NCI-H524 treated with DMSO at 0.1 percent for 48 hours (cell line): ENCODE measurements around the gene SPATS2.
A peak's percentile ranks its signal among the peaks of the same experiment; 100 is the strongest.

ENCODE experiments used
- DNase-seq: peaks from one replicate; lab custom pipeline; 2025; lab: John Stamatoyannopoulos, UW

The SPATS2 gene

GRCh38 chr12:49541140-49541861 is 174.0 kb downstream of the SPATS2 start:
- DNase-seq, result no peak

- DNase-seq, result no peak
Measured at GRCh38 chr12:49541911-49542505, 174.7 kb downstream of the SPATS2 start.

- DNase-seq, result no peak
Measured at GRCh38 chr12:49542592-49543160, 175.4 kb downstream of the SPATS2 start.

- DNase-seq, result no peak
Measured at GRCh38 chr12:49543221-49543913, 176.1 kb downstream of the SPATS2 start.

- no peak for DNase-seq
Measured at GRCh38 chr12:49543914-49544815, 176.9 kb downstream of the SPATS2 start.

GRCh38 chr12:49545815-49546214 is 178.6 kb downstream of the SPATS2 start:
- DNase-seq, result no peak

- DNase-seq, result no peak
Measured at GRCh38 chr12:49546481-49546880, 179.2 kb downstream of the SPATS2 start.

GRCh38 chr12:49547090-49547690 is 179.9 kb downstream of the SPATS2 start:
- DNase-seq, result no peak

- DNase-seq, result no peak
Measured at GRCh38 chr12:49548481-49548821, 181.2 kb downstream of the SPATS2 start.

GRCh38 chr12:49548822-49549648 is 181.8 kb downstream of the SPATS2 start:
- DNase-seq, result no peak

GRCh38 chr12:49549735-49550692 is 182.8 kb downstream of the SPATS2 start:
- DNase-seq, result no peak

GRCh38 chr12:49550693-49551252 is 183.5 kb downstream of the SPATS2 start:
- no peak for DNase-seq

- DNase-seq, result no peak
Measured at GRCh38 chr12:49552014-49552413, 184.8 kb downstream of the SPATS2 start.

GRCh38 chr12:49552425-49552824 is 185.2 kb downstream of the SPATS2 start:
- no peak for DNase-seq

GRCh38 chr12:49552899-49553298 is 185.6 kb downstream of the SPATS2 start:
- no peak for DNase-seq

- DNase-seq, result peak; percentile 16
Measured at GRCh38 chr12:49553512-49554088, 186.3 kb downstream of the SPATS2 start.

GRCh38 chr12:49554266-49554665 is 187.0 kb downstream of the SPATS2 start:
- DNase-seq, result no peak

GRCh38 chr12:49555631-49556390 is 188.5 kb downstream of the SPATS2 start:
- no peak for DNase-seq
